Measurements from ENCODE around the gene ARFGEF3. TPM values are rescaled to one million over a fixed set of nuclear protein-coding genes. Genes with fewer than 3 reads are reported as not detected.

ARFGEF3 gene
- total RNA-seq, 4 donors from 2014 or later = 6.7 to 17.1 (median 13.2) TPM

DNA sequence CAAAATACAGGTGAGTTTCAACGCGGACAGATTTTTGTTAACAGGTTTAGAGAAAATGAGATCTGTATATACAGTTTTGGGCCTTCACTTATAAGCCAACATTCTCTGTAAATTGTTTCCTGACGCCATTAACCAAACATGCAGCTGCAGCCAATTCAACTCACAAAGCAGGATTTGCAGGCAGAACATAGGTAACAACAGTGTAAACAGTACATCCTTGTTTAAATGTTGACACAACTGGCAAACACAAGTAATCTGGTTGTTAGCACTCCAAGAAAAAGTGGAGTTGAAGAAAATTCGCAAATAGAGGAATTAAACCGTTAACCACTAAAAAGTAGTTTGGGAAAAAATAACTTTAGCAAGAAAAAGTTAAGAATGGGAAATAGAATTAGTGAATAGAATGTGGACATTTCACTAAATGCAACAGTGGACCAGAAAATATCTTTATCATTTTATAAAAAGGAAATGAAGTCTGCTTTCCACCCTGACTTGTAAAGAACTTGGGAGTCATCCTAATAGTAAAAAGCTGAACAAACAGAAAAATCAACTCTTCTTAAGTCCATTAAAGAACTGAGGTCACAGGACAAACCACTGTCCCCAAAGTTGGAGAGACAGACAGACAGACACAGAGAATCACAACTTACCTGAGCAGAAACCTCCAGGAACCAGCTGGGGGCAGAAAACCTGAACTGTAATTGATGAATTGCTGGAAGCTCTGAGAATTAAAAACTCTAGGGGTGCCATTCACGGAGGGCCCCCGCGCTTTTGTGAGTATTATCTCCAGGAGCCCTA, 226.0 kb downstream of the ARFGEF3 start:
- WGBS, 2 donors (ENCODE audit: low coverage in 1 of 2) = 58 to 73% methylated on average over 4 to 8 of the region's 8 CpGs
- H3K27me3 ChIP-seq = no peaks in the 10 kb centered on the region
- H3K4me3 ChIP-seq = no peak overlapping the region
- no peak for DNase-seq
- in situ Hi-C loops (cut with MboI; ENCODE audit: low pct_ligation_motif_present in 1 of 4, low pct_unique_long_range_greater_than_20kb in 1 of 4, low sequenced_read_pairs in 3 of 4) = no loop called here
- H3K27ac ChIP-seq = no peak overlapping the region
- H3K36me3 ChIP-seq = no peaks in the 10 kb centered on the region
- intact Hi-C loops (cut with DNase I; ENCODE audit: low total_unique reads) = no loop called here
- no peaks in the 10 kb centered on the region for H3K4me1 ChIP-seq
- no peaks in the 10 kb centered on the region for H3K9me3 ChIP-seq
- no peak for TF ChIP-seq POLR2AphosphoS5 (IDR thresholded peaks at IDR 0.05)
- TF ChIP-seq, protein P1, sequence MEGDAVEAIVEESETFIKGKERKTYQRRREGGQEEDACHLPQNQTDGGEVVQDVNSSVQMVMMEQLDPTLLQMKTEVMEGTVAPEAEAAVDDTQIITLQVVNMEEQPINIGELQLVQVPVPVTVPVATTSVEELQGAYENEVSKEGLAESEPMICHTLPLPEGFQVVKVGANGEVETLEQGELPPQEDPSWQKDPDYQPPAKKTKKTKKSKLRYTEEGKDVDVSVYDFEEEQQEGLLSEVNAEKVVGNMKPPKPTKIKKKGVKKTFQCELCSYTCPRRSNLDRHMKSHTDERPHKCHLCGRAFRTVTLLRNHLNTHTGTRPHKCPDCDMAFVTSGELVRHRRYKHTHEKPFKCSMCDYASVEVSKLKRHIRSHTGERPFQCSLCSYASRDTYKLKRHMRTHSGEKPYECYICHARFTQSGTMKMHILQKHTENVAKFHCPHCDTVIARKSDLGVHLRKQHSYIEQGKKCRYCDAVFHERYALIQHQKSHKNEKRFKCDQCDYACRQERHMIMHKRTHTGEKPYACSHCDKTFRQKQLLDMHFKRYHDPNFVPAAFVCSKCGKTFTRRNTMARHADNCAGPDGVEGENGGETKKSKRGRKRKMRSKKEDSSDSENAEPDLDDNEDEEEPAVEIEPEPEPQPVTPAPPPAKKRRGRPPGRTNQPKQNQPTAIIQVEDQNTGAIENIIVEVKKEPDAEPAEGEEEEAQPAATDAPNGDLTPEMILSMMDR (IDR thresholded peaks at IDR 0.05) = no peak
- no peak for TF ChIP-seq POLR2A (IDR thresholded peaks at IDR 0.05)
- no peak for TF ChIP-seq EP300 (IDR thresholded peaks at IDR 0.05; ENCODE audit: low read depth)

DNA sequence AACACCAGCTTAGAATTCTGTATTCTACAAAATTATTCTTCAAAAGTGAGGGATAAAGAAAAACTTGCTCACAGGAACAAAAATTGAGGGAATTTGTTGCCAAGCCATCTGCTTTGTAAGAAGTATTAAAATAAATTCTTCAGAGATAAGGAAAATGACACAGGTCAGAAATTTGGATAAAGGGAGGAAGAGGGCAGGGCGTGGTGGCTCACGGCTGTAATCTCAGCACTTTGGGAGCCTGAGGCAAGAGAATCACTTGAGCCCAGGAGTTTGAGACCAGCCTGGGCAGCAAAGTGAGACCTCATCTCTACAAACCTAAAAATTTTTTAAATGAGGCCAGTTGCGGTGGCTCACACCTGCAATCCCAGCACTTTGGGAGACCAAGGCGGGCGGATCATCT, 227.8 kb downstream of the ARFGEF3 start:
- TF ChIP-seq POLR2A (IDR thresholded peaks at IDR 0.05) = no peak
- 62 to 89% methylated on average over 4 to 5 of the region's 5 CpGs for WGBS, 2 donors (ENCODE audit: low coverage in 1 of 2)
- no peak for DNase-seq
- no peaks in the 10 kb centered on the region for H3K36me3 ChIP-seq
- H3K27ac ChIP-seq = no peak overlapping the region
- H3K4me1 ChIP-seq = no peaks in the 10 kb centered on the region
- in situ Hi-C loops (cut with MboI; ENCODE audit: low pct_ligation_motif_present in 1 of 4, low pct_unique_long_range_greater_than_20kb in 1 of 4, low sequenced_read_pairs in 3 of 4) = no loop called here
- no peaks in the 10 kb centered on the region for H3K9me3 ChIP-seq
- H3K27me3 ChIP-seq = no peaks in the 10 kb centered on the region
- intact Hi-C loops (cut with DNase I; ENCODE audit: low total_unique reads) = no loop called here
- H3K4me3 ChIP-seq = no peak overlapping the region

Small RNA genes within 50 kb of the gene (small RNA-seq; reads per million reads assigned to genes)
- gene AL031003.1 = 0 reads per million in 4 donors

Other genes starting within 250 kb of the ARFGEF3 start
- gene PERP, start 54.5 kb upstream of the ARFGEF3 start, total RNA-seq = 10 to 100 TPM; 18.1 to 73.0 (median 55.5) TPM
- not detected for gene PBOV1, start 56.6 kb downstream of the ARFGEF3 start, total RNA-seq
- gene SMIM28, start 216.0 kb downstream of the ARFGEF3 start, total RNA-seq = under 1 TPM in 1 of 4 donors, not detected in 3; 0.96 TPM
- 10 to 100 TPM; 33.3 to 77.8 (median 73.4) TPM for gene HEBP2, start 242.3 kb downstream of the ARFGEF3 start, total RNA-seq